HCT116 (cell line): ENCODE results near the gene C20orf144. TPM values are rescaled to one million over a fixed set of nuclear protein-coding genes. Genes with fewer than 3 reads are reported as not detected.

Experiments
- ATAC-seq: fragments of 200-7000 bp; cut with Tn5 transposase; 2 replicates; pipeline ENCODE4 v1.9.1; 2020; ENCODE audit warnings: mild to moderate bottlenecking, moderate library complexity
- BruUV-seq: library from RNA; stranded (reverse); fragments of 400-500 nt; replicated peaks from 2 replicates; lab custom pipeline; 2021; lab: Mats Ljungman, UMichigan
- CTCF ChIA-PET: fragments of 300-600 bp; sonication (Branson Sonifier 250); formaldehyde crosslinking; loops from one replicate; lab custom pipeline; 2021; ENCODE audit warnings: antibody characterized with exemption; lab: Charles Lee
- POLR2A ChIA-PET: fragments of 300-600, 350-600 bp; sonication (Branson Sonifier 250); formaldehyde crosslinking; loops from one replicate; lab custom pipeline; 2021; ENCODE audit warnings: antibody characterized with exemption; lab: Charles Lee
- RAD21 ChIA-PET, 2 experiments: fragments of 300-600 bp; sonication (Branson Sonifier 250); formaldehyde crosslinking; loops; one replicate each; lab custom pipeline; 2023; ENCODE audit warnings: low total read pairs in 2 of 2; ENCODE audit not compliant: uncharacterized antibody in 2 of 2, unreplicated experiment in 2 of 2, low non-redundant PET in 1 of 2; lab: Charles Lee
- DNase-seq: peaks from one replicate; pipeline ENCODE4 v3.0.0-alpha.2; 2010; ENCODE audit warnings: low read depth, low spot score
- H2AFZ ChIP-seq: fragments of 200-600 bp; shearing (Covaris generic), sonication (generic); 2 replicates; pipeline ENCODE4 v1.6.1; 2017; ENCODE audit warnings: low read depth, mixed run types, mixed read lengths, antibody characterized with exemption, low read length; ENCODE audit not compliant: poor library complexity, severe bottlenecking
- H3K27ac ChIP-seq: 2 replicates; pipeline ENCODE4 v1.5.1; 2012; ENCODE audit warnings: low read depth, low read length
- H3K27me3 ChIP-seq: fragments of 200-600 bp; sonication (generic); 2 replicates; pipeline ENCODE4 v1.6.1; 2016; ENCODE audit warnings: mixed run types, low read length, mixed read lengths; ENCODE audit not compliant: insufficient read depth
- H3K36me3 ChIP-seq, 2 experiments: fragments of 200-500 bp in 1 of 2; fragments of 200-600 bp in 1 of 2; sonication (Bioruptor generic) in 1 of 2; sonication (generic) in 1 of 2; 2 replicates each; pipeline versions ENCODE4 v1.5.1 to v1.6.1; 2014 to 2016; ENCODE audit warnings: low read length in 2 of 2, inconsistent platforms in 1 of 2, mixed read lengths in 1 of 2, mixed run types in 1 of 2; ENCODE audit not compliant: insufficient read depth in 2 of 2, control insufficient read depth in 1 of 2
- H3K4me1 ChIP-seq, 2 experiments: fragments of 200-600 bp in 1 of 2; sonication (generic) in 1 of 2; 2 replicates each; pipeline versions ENCODE4 v1.5.1 to v1.6.1; 2012 to 2017; ENCODE audit warnings: low read length in 2 of 2, inconsistent platforms in 1 of 2, mild to moderate bottlenecking in 1 of 2, mixed read lengths in 1 of 2, mixed run types in 1 of 2, moderate library complexity in 1 of 2; ENCODE audit not compliant: insufficient read depth in 2 of 2, control insufficient read depth in 1 of 2
- H3K4me2 ChIP-seq: fragments of 200-600 bp; sonication (generic); 2 replicates; pipeline ENCODE4 v1.6.1; 2017; ENCODE audit warnings: mixed run types, low read length, mixed read lengths
- H3K4me3 ChIP-seq, 2 experiments: fragments of 200-600 bp in 1 of 2; sonication (generic) in 1 of 2; replicated peaks in 1 of 2; 2 replicates each; pipeline ENCODE4 v1.5.1; 2011 to 2016; ENCODE audit warnings: low read length in 2 of 2, control low read depth in 1 of 2, low read depth in 1 of 2, mild to moderate bottlenecking in 1 of 2, mixed read lengths in 1 of 2, mixed run types in 1 of 2
- H3K79me2 ChIP-seq: fragments of 200-600 bp; sonication (generic); 2 replicates; pipeline ENCODE4 v1.6.1; 2017; ENCODE audit warnings: mild to moderate bottlenecking, mixed run types, low read length, moderate library complexity, mixed read lengths; ENCODE audit not compliant: insufficient read depth
- H3K9ac ChIP-seq: fragments of 200-600 bp; sonication (generic); 2 replicates; pipeline ENCODE4 v1.6.1; 2016; ENCODE audit warnings: low read length, mixed read lengths
- H3K9me2 ChIP-seq: fragments of 200-600 bp; sonication (generic), shearing (Covaris generic); 2 replicates; pipeline ENCODE4 v1.6.1; 2017; ENCODE audit warnings: mixed run types, mild to moderate bottlenecking, moderate library complexity; ENCODE audit not compliant: insufficient read depth
- H3K9me3 ChIP-seq, 2 experiments: fragments of 200-500 bp in 1 of 2; fragments of 200-600 bp in 1 of 2; sonication (Bioruptor generic) in 1 of 2; sonication (generic) in 1 of 2; 2 replicates each; pipeline ENCODE4 v1.6.1; 2014 to 2017; ENCODE audit warnings: low read length in 2 of 2, mixed read lengths in 2 of 2, inconsistent platforms in 1 of 2, low read depth in 1 of 2, mild to moderate bottlenecking in 1 of 2, mixed run types in 1 of 2, moderate library complexity in 1 of 2; ENCODE audit not compliant: control insufficient read depth in 1 of 2, insufficient read depth in 1 of 2
- H4K20me1 ChIP-seq: fragments of 200-600 bp; sonication (generic), shearing (Covaris generic); 2 replicates; pipeline ENCODE4 v1.6.1; 2017; ENCODE audit warnings: mixed run types, mild to moderate bottlenecking, moderate library complexity; ENCODE audit not compliant: insufficient read depth
- EGR1 ChIP-seq: IDR thresholded peaks from 2 replicates; pipeline ENCODE4 v1.6.1; 2012; ENCODE audit warnings: low read depth
- EZH2 ChIP-seq: fragments of 200-600 bp; sonication (generic); IDR thresholded peaks from 2 replicates; pipeline ENCODE4 v1.6.1; 2017; ENCODE audit warnings: antibody characterized with exemption, mixed run types
- EZH2phosphoT487 ChIP-seq: fragments of 200-600 bp; IDR thresholded peaks from 2 replicates; pipeline ENCODE4 v1.6.1; 2018; ENCODE audit warnings: antibody characterized with exemption, borderline replicate concordance
- FOSL1 ChIP-seq: IDR thresholded peaks from 2 replicates; pipeline ENCODE4 v1.6.1; 2012; ENCODE audit warnings: low read depth
- JUND ChIP-seq: IDR thresholded peaks from 2 replicates; pipeline ENCODE4 v1.6.1; 2012
- POLR2A ChIP-seq: IDR thresholded peaks from 2 replicates; pipeline ENCODE4 v1.7.0; 2011; ENCODE audit warnings: borderline replicate concordance; ENCODE audit not compliant: insufficient read depth, insufficient read length; ENCODE audit errors: extremely low read depth
- POLR2AphosphoS5 ChIP-seq: IDR thresholded peaks from 2 replicates; pipeline ENCODE4 v1.6.1; 2011; ENCODE audit warnings: mild to moderate bottlenecking, low read depth, low read length, moderate library complexity
- RAD21 ChIP-seq: IDR thresholded peaks from 2 replicates; pipeline ENCODE4 v1.6.1; 2012; ENCODE audit warnings: low read depth, mild to moderate bottlenecking
- SP1 ChIP-seq: IDR thresholded peaks from 2 replicates; pipeline ENCODE4 v1.6.1; 2012; ENCODE audit warnings: low read depth
- TCF7L2 ChIP-seq: IDR thresholded peaks from 2 replicates; pipeline ENCODE4 v1.7.0; 2011; ENCODE audit warnings: borderline replicate concordance, inconsistent platforms; ENCODE audit not compliant: insufficient read depth, insufficient read length; ENCODE audit errors: extremely low read depth
- YY1 ChIP-seq: IDR thresholded peaks from 2 replicates; pipeline ENCODE4 v1.6.1; 2011; ENCODE audit warnings: low read length, low read depth, moderate library complexity, mild to moderate bottlenecking; ENCODE audit not compliant: insufficient replicate concordance; ENCODE audit errors: extremely low read depth
- ZNF274 ChIP-seq: fragments of 200-500 bp; sonication (Bioruptor generic); IDR thresholded peaks from 2 replicates; pipeline ENCODE4 v1.6.1; 2014; ENCODE audit warnings: mild to moderate bottlenecking, low read depth, low read length, inconsistent platforms
- intact Hi-C: fragments of 100-400 bp; cut with micrococcal nuclease; formaldehyde crosslinking; loops from 2 replicates; pipeline ENCODE4 v1.10.0; 2022
- total RNA-seq: library from RNA; stranded (reverse); gene quantifications from one replicate; pipeline ENCODE4 v1.2.1, GENCODE V29; 2021; ENCODE audit not compliant: unreplicated experiment
- TF ChIP-seq, protein P1 (sequence below): IDR thresholded peaks from 2 replicates; pipeline ENCODE4 v1.6.1; 2012
- TF ChIP-seq, protein P2 (sequence below): IDR thresholded peaks from 2 replicates; pipeline ENCODE4 v1.6.1; 2012
- TF ChIP-seq, protein P3 (sequence below): IDR thresholded peaks from 2 replicates; pipeline ENCODE4 v1.6.1; 2011; ENCODE audit warnings: mild to moderate bottlenecking, low read length, moderate library complexity; ENCODE audit not compliant: insufficient replicate concordance; ENCODE audit errors: extremely low read depth
- TF ChIP-seq, protein P4 (sequence below): IDR thresholded peaks from 2 replicates; pipeline ENCODE4 v1.6.1; 2012; ENCODE audit warnings: low read depth

Gene C20orf144
- total RNA-seq, 1 experiment from 2014 or later: 0.37 TPM

DNA sequence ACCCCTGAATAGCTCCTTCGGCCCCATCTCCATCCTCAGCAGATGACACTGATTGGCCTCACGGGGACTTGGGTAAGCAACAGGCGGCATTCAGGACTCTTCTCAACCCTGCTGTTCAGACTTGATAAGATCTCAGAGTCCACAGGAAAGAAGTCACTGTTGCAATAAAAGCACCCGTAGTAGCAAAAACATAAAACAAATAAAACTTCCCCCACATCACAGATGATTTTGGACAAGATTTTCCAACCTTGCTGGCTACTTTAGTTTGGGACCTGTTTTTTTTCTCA lies 17.1 kb upstream of the C20orf144 start:
- no peaks in the 10 kb centered on the region for H3K79me2 ChIP-seq
- H3K4me1 ChIP-seq: no peaks in the 10 kb centered on the region
- CTCF ChIA-PET: no interaction called here
- H3K27me3 ChIP-seq: no peaks in the 10 kb centered on the region
- no peaks in the 10 kb centered on the region for H3K9me2 ChIP-seq
- no peak for ATAC-seq
- no peak for TF ChIP-seq SP1
- TF ChIP-seq EZH2: no peak
- no peak for TF ChIP-seq TCF7L2
- TF ChIP-seq RAD21: no peak
- TF ChIP-seq EGR1: no peak
- no peak for TF ChIP-seq POLR2A
- TF ChIP-seq, protein P1, sequence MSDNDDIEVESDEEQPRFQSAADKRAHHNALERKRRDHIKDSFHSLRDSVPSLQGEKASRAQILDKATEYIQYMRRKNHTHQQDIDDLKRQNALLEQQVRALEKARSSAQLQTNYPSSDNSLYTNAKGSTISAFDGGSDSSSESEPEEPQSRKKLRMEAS: no peak
- no peak for TF ChIP-seq ZNF274
- no peak for TF ChIP-seq JUND
- TF ChIP-seq EZH2phosphoT487: no peak
- TF ChIP-seq, protein P2, sequence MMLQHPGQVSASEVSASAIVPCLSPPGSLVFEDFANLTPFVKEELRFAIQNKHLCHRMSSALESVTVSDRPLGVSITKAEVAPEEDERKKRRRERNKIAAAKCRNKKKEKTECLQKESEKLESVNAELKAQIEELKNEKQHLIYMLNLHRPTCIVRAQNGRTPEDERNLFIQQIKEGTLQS: no peak
- no peak for TF ChIP-seq FOSL1
- TF ChIP-seq, protein P3, sequence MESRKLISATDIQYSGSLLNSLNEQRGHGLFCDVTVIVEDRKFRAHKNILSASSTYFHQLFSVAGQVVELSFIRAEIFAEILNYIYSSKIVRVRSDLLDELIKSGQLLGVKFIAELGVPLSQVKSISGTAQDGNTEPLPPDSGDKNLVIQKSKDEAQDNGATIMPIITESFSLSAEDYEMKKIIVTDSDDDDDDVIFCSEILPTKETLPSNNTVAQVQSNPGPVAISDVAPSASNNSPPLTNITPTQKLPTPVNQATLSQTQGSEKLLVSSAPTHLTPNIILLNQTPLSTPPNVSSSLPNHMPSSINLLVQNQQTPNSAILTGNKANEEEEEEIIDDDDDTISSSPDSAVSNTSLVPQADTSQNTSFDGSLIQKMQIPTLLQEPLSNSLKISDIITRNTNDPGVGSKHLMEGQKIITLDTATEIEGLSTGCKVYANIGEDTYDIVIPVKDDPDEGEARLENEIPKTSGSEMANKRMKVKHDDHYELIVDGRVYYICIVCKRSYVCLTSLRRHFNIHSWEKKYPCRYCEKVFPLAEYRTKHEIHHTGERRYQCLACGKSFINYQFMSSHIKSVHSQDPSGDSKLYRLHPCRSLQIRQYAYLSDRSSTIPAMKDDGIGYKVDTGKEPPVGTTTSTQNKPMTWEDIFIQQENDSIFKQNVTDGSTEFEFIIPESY: no peak
- TF ChIP-seq, protein P4, sequence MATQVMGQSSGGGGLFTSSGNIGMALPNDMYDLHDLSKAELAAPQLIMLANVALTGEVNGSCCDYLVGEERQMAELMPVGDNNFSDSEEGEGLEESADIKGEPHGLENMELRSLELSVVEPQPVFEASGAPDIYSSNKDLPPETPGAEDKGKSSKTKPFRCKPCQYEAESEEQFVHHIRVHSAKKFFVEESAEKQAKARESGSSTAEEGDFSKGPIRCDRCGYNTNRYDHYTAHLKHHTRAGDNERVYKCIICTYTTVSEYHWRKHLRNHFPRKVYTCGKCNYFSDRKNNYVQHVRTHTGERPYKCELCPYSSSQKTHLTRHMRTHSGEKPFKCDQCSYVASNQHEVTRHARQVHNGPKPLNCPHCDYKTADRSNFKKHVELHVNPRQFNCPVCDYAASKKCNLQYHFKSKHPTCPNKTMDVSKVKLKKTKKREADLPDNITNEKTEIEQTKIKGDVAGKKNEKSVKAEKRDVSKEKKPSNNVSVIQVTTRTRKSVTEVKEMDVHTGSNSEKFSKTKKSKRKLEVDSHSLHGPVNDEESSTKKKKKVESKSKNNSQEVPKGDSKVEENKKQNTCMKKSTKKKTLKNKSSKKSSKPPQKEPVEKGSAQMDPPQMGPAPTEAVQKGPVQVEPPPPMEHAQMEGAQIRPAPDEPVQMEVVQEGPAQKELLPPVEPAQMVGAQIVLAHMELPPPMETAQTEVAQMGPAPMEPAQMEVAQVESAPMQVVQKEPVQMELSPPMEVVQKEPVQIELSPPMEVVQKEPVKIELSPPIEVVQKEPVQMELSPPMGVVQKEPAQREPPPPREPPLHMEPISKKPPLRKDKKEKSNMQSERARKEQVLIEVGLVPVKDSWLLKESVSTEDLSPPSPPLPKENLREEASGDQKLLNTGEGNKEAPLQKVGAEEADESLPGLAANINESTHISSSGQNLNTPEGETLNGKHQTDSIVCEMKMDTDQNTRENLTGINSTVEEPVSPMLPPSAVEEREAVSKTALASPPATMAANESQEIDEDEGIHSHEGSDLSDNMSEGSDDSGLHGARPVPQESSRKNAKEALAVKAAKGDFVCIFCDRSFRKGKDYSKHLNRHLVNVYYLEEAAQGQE: no peak
- no peak for TF ChIP-seq POLR2AphosphoS5
- TF ChIP-seq YY1: no peak
- no peak overlapping the region for H2AFZ ChIP-seq
- BruUV-seq: no TSS peak
- no peaks in the 10 kb centered on the region for H4K20me1 ChIP-seq
- POLR2A ChIA-PET: no interaction called here
- H3K27ac ChIP-seq: no peak overlapping the region
- intact Hi-C loops: no loop called here
- no peaks in the 10 kb centered on the region for H3K9me3 ChIP-seq
- H3K4me2 ChIP-seq: no peak overlapping the region
- H3K36me3 ChIP-seq: peaks cover 0 to 9% of the 10 kb centered on the region in 2 experiments; a peak in 2 of 4 replicates
- no peak overlapping the region for H3K4me3 ChIP-seq
- DNase-seq: no peak
- no peak overlapping the region for H3K9ac ChIP-seq
- RAD21 ChIA-PET: no interaction called here
